HG03575 (cell line): ENCODE results near the gene SH2B2.
"Not testable (repeated sequence)": the region's sequence is repeated elsewhere in the genome, so short reads cannot be mapped to it uniquely, and the experiment has no call there.

Experiments
- ATAC-seq: cut with Tn5 transposase; IDR thresholded peaks from one replicate; pipeline ENCODE4 v1.9.1; 2021; ENCODE audit not compliant: unreplicated experiment, insufficient number of reproducible peaks, low FRiP score; ENCODE audit errors: extremely low read depth

Gene SH2B2

GRCh38 chr7:102300643-102301221, 14.1 kb downstream of the SH2B2 start:
- no peak for ATAC-seq

- ATAC-seq = not testable (repeated sequence)
Observed at GRCh38 chr7:102301367-102301766, 14.7 kb downstream of the SH2B2 start.

- no peak for ATAC-seq
Observed at GRCh38 chr7:102302025-102302424, 15.4 kb downstream of the SH2B2 start.

GRCh38 chr7:102303669-102304422, 17.2 kb downstream of the SH2B2 start:
- ATAC-seq = no peak

- no peak for ATAC-seq
Observed at GRCh38 chr7:102304668-102305067, 18.0 kb downstream of the SH2B2 start.

GRCh38 chr7:102305414-102306268, 19.0 kb downstream of the SH2B2 start:
- peak; percentile 34 for ATAC-seq

- peak; percentile 41 for ATAC-seq
Observed at GRCh38 chr7:102306916-102307677, 20.4 kb downstream of the SH2B2 start.

- no peak for ATAC-seq
Observed at GRCh38 chr7:102310414-102310815, 23.7 kb downstream of the SH2B2 start.

GRCh38 chr7:102312317-102312716, 25.6 kb downstream of the SH2B2 start:
- ATAC-seq = no peak

- ATAC-seq = no peak
Observed at GRCh38 chr7:102313997-102314780, 27.5 kb downstream of the SH2B2 start.

GRCh38 chr7:102317231-102318059, 30.8 kb downstream of the SH2B2 start:
- no peak for ATAC-seq

- ATAC-seq = no peak
Observed at GRCh38 chr7:102318482-102318971, 31.9 kb downstream of the SH2B2 start.

GRCh38 chr7:102319671-102320070, 33.0 kb downstream of the SH2B2 start:
- no peak for ATAC-seq

- no peak for ATAC-seq
Observed at GRCh38 chr7:102320181-102320580, 33.5 kb downstream of the SH2B2 start.

GRCh38 chr7:102320601-102321350, 34.1 kb downstream of the SH2B2 start:
- ATAC-seq = no peak

- no peak for ATAC-seq
Observed at GRCh38 chr7:102321351-102322201, 34.9 kb downstream of the SH2B2 start.
